Measurements from ENCODE around the gene SYNDIG1.

SYNDIG1 gene

DNA sequence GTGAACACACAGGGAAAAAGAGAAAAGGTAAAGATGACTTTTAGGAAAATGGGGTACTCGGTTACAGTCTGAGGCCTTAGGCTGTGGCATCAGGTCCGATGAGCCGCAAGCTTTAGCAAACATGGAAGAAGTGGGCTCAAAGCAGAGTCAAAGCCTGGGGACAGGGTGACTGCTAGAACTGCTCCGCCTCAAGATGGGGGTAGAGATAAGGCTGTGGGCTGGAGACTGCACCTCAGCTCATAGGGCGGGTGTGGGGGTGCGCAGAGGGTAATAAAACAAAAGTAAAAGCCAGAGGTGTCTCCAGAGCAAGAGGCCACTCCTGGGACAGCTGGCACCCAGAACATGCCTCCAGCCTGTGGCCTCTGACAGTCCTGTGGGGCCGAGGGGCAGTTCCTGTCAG is 21.3 kb upstream of the SYNDIG1 start:
- DNase-seq: no peak

- no peak for DNase-seq
These were observed 20.3 kb upstream of the SYNDIG1 start for GRCh38 chr20:24449026-24449720.

GRCh38 chr20:24450177-24450576 is 19.3 kb upstream of the SYNDIG1 start:
- DNase-seq: no peak

DNA sequence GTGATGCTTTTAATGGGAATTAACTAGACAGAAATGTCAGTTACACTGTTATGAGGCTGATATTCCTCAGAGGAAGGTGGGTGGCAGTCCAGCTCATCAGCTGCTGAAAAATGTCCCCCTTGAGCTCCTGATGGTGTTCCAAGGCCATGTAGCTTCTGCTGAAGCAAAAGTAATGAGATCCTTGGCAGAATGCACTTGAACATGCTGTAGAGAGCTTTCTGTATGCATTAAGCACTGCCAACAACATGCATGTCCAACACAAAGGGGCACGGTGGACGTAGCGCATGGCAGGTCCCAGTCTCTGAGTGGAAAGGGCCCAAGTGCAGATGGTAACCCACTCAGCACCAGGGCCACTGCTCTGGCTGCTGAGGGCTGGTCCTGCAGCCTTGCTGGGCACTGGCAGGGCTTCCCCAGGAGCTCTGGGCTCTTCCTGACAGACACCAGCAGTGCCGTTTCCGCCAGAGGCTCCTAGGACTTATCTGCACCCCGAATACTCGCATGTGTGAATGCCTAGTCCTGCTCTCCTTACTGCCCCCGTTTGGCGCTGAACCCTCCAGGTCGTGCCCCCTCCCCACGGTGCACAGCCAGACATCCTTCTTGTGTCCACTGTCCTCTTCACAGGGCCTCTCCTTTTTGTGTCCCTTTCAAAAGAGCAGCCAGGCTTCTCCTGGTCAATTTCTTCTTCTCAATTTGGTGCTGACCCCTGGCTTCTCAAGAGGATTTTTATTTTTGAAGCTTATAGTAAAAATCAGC is 18.6 kb upstream of the SYNDIG1 start:
- no peak for DNase-seq

DNA sequence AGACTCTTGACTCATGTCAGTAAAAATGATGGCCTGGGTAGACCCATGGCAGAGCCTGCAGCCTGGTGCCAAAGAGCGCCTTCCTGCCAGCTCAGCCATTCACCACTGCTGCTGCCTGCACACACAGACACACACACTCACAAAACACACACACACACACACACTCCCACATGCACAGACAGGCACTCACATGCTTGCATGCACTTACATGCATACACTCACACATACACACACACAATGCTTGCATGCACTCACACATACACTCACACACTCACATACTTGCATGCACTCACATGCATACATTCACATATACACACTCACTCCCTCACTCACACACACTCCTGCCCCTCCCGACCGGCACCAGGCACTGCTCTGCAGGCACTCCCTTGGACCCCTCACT is 18.0 kb upstream of the SYNDIG1 start:
- no peak for DNase-seq

DNA sequence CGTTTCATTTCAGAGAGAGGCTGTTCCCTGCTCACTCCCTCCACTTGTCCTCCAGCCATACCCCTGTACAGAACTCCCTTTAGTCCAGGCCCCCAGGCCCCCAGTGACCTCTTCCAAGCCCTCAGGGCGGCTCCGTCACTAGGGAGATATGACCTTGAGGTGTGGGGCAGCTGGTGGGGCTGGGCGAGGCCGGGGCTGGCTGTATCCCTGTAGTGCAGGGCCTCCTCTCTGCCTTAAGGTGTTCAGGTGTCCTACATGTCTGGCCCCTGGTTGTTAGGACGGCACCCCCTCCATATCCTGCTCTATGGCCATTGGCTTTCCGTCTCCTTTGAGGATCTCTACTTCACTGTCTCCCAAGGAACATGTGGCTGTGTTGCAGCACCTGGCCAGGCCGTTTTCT is 17.4 kb upstream of the SYNDIG1 start:
- DNase-seq: no peak

- DNase-seq: no peak
These were observed 16.8 kb upstream of the SYNDIG1 start for GRCh38 chr20:24452498-24453127.

DNA sequence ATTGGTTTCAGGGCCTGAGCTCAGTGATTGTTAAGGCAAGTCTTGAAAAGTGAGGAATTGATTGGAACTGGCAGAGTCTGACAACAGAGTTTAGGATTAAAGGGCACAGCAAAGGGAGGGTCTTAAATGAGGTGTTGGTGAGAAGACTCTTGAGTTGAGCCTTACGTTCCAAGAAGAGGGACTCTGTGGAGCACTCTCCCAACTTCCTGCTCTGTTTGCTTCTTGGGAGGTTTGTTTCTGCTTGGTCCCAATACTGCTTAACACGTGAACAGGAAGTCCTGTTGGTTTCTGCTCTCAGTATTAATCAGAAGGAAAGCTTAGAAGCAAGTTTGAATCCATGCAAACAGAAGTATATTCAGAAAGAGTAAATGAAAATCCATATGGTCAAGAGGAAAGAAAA is 15.6 kb upstream of the SYNDIG1 start:
- no peak for DNase-seq

GRCh38 chr20:24455081-24455480 is 14.3 kb upstream of the SYNDIG1 start:
- DNase-seq: no peak

DNA sequence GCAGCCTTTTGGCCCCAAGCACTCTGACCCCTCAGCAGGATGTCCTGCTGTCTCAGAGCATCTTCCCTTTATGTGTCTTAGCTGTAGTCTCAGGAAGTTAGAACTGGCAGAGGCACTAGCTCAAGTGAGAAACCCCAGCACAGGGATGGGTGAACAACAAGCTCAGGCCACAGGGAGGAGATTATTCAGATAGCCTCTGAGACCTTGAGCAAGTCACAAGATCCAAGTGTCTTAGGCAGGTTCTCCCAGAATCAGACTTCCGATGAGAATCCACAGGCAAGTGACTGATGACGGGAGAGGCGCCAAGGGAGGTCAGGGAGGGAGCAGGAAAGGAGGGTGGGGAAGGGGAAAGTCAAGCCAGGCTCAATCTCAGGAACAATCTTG is 13.0 kb upstream of the SYNDIG1 start:
- DNase-seq: no peak

GRCh38 chr20:24458436-24458835 is 11.0 kb upstream of the SYNDIG1 start:
- no peak for DNase-seq

- DNase-seq: no peak
These were observed 9.7 kb upstream of the SYNDIG1 start for GRCh38 chr20:24459733-24460132.

- DNase-seq: no peak
These were observed 8.7 kb upstream of the SYNDIG1 start for GRCh38 chr20:24460712-24461111.

GRCh38 chr20:24461848-24462247 is 7.6 kb upstream of the SYNDIG1 start:
- no peak for DNase-seq

- DNase-seq: no peak
These were observed 6.9 kb upstream of the SYNDIG1 start for GRCh38 chr20:24462460-24463010.

DNA sequence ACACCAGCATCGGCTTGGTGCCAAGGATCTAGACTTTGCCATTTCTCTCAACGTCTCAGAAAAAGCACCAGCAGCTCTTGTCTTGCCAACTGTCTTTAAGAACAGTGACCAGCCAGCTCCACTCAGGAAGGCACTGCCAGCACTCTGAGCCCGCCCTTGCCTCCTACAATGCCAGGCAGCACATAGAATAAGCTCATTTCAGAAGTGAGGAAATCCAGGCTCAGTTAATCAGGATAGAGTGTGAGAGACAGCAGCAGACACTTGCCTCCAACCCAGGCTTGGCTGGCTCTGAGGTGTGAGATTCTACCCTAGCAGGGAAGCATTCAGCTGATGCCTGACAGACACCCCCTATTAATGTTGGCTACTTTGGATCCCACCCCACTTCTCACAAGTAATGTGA is 4.3 kb upstream of the SYNDIG1 start:
- no peak for DNase-seq

- DNase-seq: no peak
These were observed 3.7 kb upstream of the SYNDIG1 start for GRCh38 chr20:24465730-24466129.

DNA sequence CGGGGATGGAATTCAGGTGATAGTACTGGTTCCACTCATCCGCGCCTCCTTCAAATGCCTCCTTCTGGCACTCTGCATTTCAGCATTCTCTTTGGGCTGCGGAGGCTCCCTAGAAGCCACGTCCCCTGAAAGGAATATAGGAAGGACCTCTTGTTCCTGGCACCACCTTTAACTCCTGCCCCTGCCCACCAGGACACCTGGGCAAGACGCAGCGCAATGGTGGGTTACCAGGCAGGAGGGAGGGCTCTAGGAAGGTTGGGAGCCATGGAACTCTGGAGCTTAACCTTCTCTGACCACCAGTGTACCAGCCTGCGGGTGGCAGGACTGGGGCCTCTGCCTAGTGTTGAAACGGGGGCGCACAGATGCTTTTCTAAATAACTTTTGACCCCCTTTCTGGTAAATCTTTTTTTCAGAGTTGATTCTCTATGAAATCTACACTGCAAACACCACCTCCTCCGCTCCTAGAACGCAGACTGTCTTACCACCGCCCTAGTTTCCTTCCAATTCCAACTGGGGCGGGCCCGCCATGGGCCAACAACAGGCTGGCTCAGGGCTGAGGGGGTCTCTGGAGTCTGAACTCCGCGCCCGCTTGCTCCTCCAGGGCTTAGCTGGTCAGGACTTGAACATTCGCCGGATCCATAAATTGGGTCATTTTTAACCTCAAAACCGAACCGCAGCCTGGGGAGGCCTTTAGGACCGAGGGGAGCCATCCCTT is 871 bp upstream of the SYNDIG1 start:
- no peak for DNase-seq

DNA sequence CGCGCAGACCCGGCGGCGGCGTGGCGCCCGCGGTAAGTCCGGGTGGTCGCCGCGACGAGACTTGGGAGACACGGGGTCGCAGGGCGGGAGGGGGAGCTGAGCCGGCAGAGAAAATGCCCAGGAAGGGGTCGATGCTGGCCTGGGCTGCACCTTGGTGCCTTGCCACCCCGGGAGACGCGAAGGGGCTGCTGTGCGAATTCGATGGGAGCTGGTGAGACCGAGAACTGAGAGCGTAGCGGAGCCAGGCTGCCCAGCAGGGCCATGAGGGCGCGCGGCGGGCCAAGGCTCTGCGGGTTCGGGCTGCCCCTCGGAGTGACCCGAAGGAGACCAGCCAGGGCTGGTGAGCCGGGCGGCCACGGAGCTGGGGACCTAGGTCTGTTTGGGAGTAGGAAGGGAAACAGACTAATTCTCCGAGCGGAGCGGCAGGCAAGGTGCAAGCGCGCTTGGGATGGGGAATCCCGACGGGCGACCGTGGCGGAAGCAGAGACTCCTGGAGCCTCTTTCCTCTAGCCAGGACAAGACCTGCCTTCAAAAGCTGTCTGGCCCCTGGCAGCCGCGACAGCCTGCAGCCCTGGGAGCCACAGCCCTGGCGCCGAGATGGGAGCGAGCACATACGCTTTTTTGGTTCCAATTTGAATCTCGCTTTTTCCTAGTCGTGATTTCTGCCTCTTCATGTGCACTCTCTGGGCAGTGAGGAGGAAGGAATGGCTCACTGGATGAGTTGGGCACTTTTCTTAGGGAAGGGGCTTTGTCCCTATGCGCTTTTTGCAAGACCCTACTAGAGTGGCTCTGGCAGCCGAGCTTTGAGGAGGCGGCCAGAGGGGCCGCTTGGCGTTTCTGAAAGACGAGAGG is 691 bp downstream of the SYNDIG1 start:
- no peak for DNase-seq

DNA sequence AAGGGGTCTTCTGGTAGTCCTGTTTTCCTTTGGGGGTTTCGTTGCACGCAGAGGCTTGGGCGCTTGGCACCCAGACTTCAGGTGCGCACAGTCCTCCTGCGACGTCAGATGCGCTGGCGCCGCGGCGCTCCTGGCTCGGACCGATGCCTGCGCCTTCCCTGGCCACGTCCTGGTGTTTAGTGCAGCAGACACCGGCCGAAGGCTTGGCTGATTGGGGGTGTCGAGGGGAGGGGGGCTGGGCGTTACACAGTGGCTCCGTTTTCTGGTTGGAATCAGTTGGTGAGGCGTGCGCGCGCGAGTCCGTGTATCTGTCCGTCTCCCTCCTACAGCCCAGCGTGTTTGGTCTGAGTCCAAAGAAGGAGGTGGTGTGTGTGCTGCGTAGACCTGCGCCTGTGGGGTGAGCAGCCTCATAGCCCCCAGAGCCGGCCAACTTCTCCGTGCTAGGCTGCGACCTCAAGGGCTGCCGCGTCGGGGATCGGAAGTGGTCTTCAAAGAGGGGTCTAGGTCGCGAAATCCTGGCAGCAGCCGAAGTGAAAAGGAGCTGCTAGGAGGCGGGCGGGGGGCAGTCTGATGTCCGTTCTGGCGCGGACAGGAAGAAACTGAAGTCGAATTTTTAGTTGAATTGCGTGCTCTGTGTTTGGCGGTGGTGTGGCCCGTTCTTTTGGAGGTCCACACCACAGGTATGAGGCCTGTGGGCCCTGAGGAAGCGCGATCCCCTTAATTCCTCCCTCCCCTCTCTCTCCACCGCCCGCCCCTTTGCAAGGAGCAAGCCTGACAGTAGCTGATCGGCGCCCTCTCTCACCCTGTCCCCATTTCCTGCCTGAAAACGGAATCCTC is 1.5 kb downstream of the SYNDIG1 start:
- no peak for DNase-seq

- no peak for DNase-seq
These were observed 3.0 kb downstream of the SYNDIG1 start for GRCh38 chr20:24472426-24472825.
